Nephron progenitor cell (in vitro differentiated cells): Measurements from ENCODE around the gene RNASEH2A.
A peak's percentile ranks its signal among the peaks of the same experiment; 100 is the strongest.

Experiments used
- DNase-seq: peaks from one replicate; pipeline ENCODE4 v3.0.0; 2021
- H3K27ac Mint-ChIP-seq: 2 replicates; pipeline ENCODE4 v1.8.0; 2021; ENCODE audit warnings: mild to moderate bottlenecking, moderate library complexity, mixed read lengths
- H3K27me3 Mint-ChIP-seq: 2 replicates; pipeline ENCODE4 v1.8.0; 2021; ENCODE audit warnings: mild to moderate bottlenecking, low read depth, mixed read lengths; ENCODE audit not compliant: poor library complexity
- H3K36me3 Mint-ChIP-seq: 2 replicates; pipeline ENCODE4 v1.8.0; 2021; ENCODE audit warnings: low read depth, mixed read lengths
- H3K4me1 Mint-ChIP-seq: 2 replicates; pipeline ENCODE4 v1.8.0; 2021; ENCODE audit warnings: mixed read lengths
- H3K4me3 Mint-ChIP-seq: 2 replicates; pipeline ENCODE4 v1.8.0; 2021; ENCODE audit warnings: mild to moderate bottlenecking, moderate library complexity, mixed read lengths
- H3K9me3 Mint-ChIP-seq: 2 replicates; pipeline ENCODE4 v1.8.0; 2021; ENCODE audit warnings: mild to moderate bottlenecking, moderate library complexity, mixed read lengths
- CTCF ChIP-seq: fragments of 200-600 bp; sonication (generic); IDR thresholded peaks from 2 replicates; pipeline ENCODE4 v1.5.0; 2021; ENCODE audit warnings: antibody characterized with exemption

Gene RNASEH2A

GRCh38 chr19:12838182-12838885, 31.9 kb downstream of the RNASEH2A start, which contains the start of gene MAST1:
MAST1 (plus strand) TSS chr19:12838515; CDS start chr19:12838573, 58 bp downstream.
- DNase-seq, result peak; percentile 81
- Mint-ChIP-seq H3K9me3 (no peaks in the 10 kb centered on the region), H3K27me3 (peaks cover 68% of the 10 kb centered on the region), H3K27ac (no peak within 1 kb of the TSS), H3K36me3 (no peaks in the 10 kb centered on the region), H3K4me3 (peak within 1 kb of the TSS; percentile 87), H3K4me1 (peaks cover 51% of the 10 kb centered on the region)
- TF ChIP-seq CTCF, result peak; percentile 33

GRCh38 chr19:12838886-12839756, 32.7 kb downstream of the RNASEH2A start:
- peak overlapping the region; percentile 87 for H3K4me3 Mint-ChIP-seq
- no peak for DNase-seq
- peaks cover 64% of the 10 kb centered on the region for H3K27me3 Mint-ChIP-seq
- no peaks in the 10 kb centered on the region for H3K36me3 Mint-ChIP-seq
- H3K9me3 Mint-ChIP-seq, result no peaks in the 10 kb centered on the region
- no peak for TF ChIP-seq CTCF
- peaks cover 51% of the 10 kb centered on the region for H3K4me1 Mint-ChIP-seq
- no peak overlapping the region for H3K27ac Mint-ChIP-seq

DNA sequence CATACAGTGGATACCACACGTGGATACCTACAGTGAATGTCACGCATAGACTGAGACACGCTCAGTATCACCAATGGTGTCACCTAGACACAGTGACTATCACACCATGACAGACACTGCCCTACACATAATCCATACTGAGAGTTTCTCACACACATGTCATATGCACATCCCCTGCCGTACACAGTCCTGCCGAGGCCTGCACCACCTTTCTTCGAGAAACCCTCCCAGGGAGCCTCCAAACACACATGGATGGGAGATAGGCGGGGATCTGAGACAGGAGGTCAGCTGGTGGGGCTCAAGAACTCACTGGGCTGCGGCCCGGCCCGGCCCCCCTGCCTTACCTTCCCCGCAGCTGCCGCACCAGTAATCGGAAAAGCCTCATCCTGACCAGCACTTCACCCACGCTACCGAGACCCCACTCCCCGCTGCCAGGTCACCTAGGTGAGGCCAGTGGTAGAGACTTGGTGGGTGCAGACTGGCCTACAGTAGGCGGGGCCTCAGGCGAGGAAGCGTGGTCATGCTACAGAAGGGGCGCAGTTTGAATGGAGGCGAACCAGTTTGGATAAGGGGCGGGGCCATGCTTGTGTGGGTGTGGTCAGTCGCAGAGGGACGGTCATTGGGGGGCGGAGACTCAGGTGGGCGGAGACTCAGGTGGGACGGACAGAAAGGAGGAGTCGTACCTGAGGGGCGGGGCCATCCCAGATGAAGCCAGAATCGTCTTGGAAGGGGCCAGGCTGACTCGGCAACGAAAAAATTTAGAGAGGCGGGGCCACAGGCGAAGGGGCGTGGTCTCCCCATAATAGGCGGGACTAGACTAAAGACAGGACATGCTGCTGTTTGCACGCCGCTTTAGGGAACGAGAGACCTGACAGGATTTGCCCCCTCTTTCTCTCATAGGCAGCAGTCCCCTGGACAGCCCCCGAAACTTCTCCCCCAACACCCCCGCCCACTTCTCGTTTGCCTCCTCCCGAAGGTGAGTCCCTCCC, 34.0 kb downstream of the RNASEH2A start:
- no peak for TF ChIP-seq CTCF
- H3K27ac Mint-ChIP-seq, result peak overlapping the region; percentile 87
- H3K27me3 Mint-ChIP-seq, result peaks cover 52% of the 10 kb centered on the region
- H3K36me3 Mint-ChIP-seq, result no peaks in the 10 kb centered on the region
- no peaks in the 10 kb centered on the region for H3K9me3 Mint-ChIP-seq
- DNase-seq, result peak; percentile 98
- peak overlapping the region; percentile 81 for H3K4me3 Mint-ChIP-seq
- peaks cover 50% of the 10 kb centered on the region for H3K4me1 Mint-ChIP-seq

GRCh38 chr19:12841094-12841493, 34.7 kb downstream of the RNASEH2A start:
- Mint-ChIP-seq H3K9me3 (no peaks in the 10 kb centered on the region), H3K27ac (peak overlapping the region; percentile 87), H3K27me3 (peaks cover 45% of the 10 kb centered on the region), H3K36me3 (no peaks in the 10 kb centered on the region), H3K4me1 (peaks cover 51% of the 10 kb centered on the region), H3K4me3 (peak overlapping the region; percentile 81)
- peak; percentile 94 for DNase-seq
- TF ChIP-seq CTCF, result no peak

- no peak for DNase-seq
- H3K9me3 Mint-ChIP-seq, result no peaks in the 10 kb centered on the region
- no peak overlapping the region for H3K27ac Mint-ChIP-seq
- no peaks in the 10 kb centered on the region for H3K36me3 Mint-ChIP-seq
- H3K27me3 Mint-ChIP-seq, result peaks cover 33% of the 10 kb centered on the region
- TF ChIP-seq CTCF, result no peak
- no peak overlapping the region for H3K4me3 Mint-ChIP-seq
- H3K4me1 Mint-ChIP-seq, result peaks cover 61% of the 10 kb centered on the region
Observed at GRCh38 chr19:12842511-12842910, 36.1 kb downstream of the RNASEH2A start.
